ENCODE data around the gene ANAPC7.

DNA sequence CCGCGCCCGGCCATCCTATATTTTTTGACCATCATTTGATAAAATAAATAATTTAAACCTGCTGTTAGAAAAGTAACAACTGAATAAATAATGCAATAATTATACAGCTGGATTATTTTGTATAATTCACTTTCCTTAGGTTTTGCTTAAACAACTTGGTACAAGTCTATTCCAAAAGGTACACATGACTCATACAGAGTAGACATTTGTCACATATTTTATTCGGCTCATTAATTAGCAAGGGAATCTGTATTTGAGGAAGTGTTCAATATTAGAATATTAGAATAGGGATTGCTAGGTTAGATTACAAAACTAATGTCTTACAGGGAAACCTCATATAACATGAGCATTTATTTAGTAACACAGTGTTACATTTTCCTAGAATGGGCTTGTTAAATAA lies 73.8 kb downstream of the ANAPC7 start:
- TF ChIP-seq ARNTL (CRISPR knock-in tag; IDR thresholded peaks at IDR 0.05; ENCODE audit: borderline replicate concordance, low read depth) = no peak
- no peak for TF ChIP-seq BACH2 (CRISPR knock-in tag; IDR thresholded peaks at IDR 0.05; ENCODE audit: borderline replicate concordance)
- no peak for TF ChIP-seq OSR1 (CRISPR knock-in tag; IDR thresholded peaks at IDR 0.05)
- TF ChIP-seq ZNF70 (CRISPR knock-in tag; IDR thresholded peaks at IDR 0.05) = no peak
- TF ChIP-seq, protein P1, sequence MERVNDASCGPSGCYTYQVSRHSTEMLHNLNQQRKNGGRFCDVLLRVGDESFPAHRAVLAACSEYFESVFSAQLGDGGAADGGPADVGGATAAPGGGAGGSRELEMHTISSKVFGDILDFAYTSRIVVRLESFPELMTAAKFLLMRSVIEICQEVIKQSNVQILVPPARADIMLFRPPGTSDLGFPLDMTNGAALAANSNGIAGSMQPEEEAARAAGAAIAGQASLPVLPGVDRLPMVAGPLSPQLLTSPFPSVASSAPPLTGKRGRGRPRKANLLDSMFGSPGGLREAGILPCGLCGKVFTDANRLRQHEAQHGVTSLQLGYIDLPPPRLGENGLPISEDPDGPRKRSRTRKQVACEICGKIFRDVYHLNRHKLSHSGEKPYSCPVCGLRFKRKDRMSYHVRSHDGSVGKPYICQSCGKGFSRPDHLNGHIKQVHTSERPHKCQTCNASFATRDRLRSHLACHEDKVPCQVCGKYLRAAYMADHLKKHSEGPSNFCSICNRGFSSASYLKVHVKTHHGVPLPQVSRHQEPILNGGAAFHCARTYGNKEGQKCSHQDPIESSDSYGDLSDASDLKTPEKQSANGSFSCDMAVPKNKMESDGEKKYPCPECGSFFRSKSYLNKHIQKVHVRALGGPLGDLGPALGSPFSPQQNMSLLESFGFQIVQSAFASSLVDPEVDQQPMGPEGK (CRISPR knock-in tag; IDR thresholded peaks at IDR 0.05; ENCODE audit: borderline replicate concordance) = no peak
- TF ChIP-seq POU6F1 (CRISPR knock-in tag; IDR thresholded peaks at IDR 0.05; ENCODE audit: borderline replicate concordance, low read depth) = no peak
- TF ChIP-seq ZNF8 (CRISPR knock-in tag; IDR thresholded peaks at IDR 0.05) = no peak
- TF ChIP-seq CSDC2 (CRISPR knock-in tag; IDR thresholded peaks at IDR 0.05) = no peak
